Measurements from ENCODE around the gene EDN3.

Gene EDN3

GRCh38 chr20:59349277-59349676 is 48.9 kb downstream of the EDN3 start:
- no peaks in the 10 kb centered on the region for H3K4me1 ChIP-seq (ENCODE audit: control insufficient read depth, insufficient read depth, low read length)
- no peak overlapping the region for H3K4me3 ChIP-seq (ENCODE audit: low read depth, low read length)
- H3K36me3 ChIP-seq (ENCODE audit: control insufficient read depth in 2 of 2, insufficient read depth in 1 of 2, low read length in 2 of 2): no peaks in the 10 kb centered on the region
- no peaks in the 10 kb centered on the region for H3K9me3 ChIP-seq (ENCODE audit: control insufficient read depth, insufficient read depth, low read depth, low read length)
- CTCF ChIA-PET: no interaction called here
- TF ChIP-seq, protein P1, sequence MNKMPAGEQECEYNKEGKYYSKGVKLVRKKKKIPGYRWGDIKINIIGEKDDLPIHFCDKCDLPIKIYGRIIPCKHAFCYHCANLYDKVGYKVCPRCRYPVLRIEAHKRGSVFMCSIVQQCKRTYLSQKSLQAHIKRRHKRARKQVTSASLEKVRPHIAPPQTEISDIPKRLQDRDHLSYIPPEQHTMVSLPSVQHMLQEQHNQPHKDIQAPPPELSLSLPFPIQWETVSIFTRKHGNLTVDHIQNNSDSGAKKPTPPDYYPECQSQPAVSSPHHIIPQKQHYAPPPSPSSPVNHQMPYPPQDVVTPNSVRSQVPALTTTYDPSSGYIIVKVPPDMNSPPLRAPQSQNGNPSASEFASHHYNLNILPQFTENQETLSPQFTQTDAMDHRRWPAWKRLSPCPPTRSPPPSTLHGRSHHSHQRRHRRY (tag by site-specific recombination; IDR thresholded peaks at IDR 0.05): no peak
- TF ChIP-seq ZNF2 (tag by site-specific recombination; IDR thresholded peaks at IDR 0.05): no peak
- no peak for TF ChIP-seq ZNF785 (tag by site-specific recombination; IDR thresholded peaks at IDR 0.05)
- peak; percentile 91 for TF ChIP-seq ZNF513 (tag by site-specific recombination; IDR thresholded peaks at IDR 0.05)
- H3K27ac ChIP-seq (ENCODE audit: extremely low read depth, low read depth, low read length): no peak overlapping the region
- POLR2A ChIA-PET: no interaction called here

DNA sequence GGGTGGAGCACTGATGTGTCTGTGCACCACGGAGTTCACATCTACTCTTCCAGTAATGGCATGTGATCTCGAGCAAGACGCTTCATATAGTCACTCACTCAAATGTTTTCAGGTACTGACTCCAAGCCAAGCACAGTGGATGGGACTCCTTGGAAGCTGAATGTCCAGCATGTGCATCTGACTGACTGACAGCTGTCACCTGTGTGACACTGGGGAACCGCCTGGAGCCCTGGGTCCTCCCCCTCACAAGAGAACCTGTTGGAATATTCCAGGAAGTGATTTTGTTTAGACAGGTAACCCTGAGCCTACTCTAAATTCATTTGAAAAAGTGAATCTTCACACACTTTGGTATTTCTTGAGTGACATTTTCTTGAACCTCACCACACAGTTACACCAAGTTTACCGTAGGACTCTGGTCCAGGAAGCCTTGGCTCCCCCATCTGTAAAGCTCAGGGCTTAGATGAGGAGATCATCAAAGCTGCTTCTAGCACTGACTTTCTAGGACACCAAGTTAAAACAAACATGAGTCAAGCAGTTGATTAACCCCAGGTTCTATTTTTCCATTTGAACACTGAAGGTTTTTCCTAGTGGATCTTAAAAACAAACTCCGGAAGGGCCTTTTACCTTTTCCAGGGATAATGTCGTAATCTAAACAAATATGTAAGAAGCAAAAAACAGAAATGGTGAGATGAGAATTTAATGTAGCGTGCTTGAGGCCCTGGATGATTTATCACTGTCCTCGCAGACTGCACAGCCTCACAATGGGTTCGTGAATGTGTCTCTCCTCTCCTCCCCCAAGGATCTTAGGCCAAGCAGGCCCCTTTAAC is 50.1 kb downstream of the EDN3 start:
- Histone ChIP-seq H3K9me3 (ENCODE audit: control insufficient read depth, insufficient read depth, low read depth, low read length) (no peaks in the 10 kb centered on the region), H3K27ac (ENCODE audit: extremely low read depth, low read depth, low read length) (no peak overlapping the region), H3K36me3 (ENCODE audit: control insufficient read depth in 2 of 2, insufficient read depth in 1 of 2, low read length in 2 of 2) (no peaks in the 10 kb centered on the region), H3K4me3 (ENCODE audit: low read depth, low read length) (no peak overlapping the region), H3K4me1 (ENCODE audit: control insufficient read depth, insufficient read depth, low read length) (no peaks in the 10 kb centered on the region)
- TF ChIP-seq ZBTB8A (tag by site-specific recombination; IDR thresholded peaks at IDR 0.05): no peak
- no peak for TF ChIP-seq ZNF18 (tag by site-specific recombination; IDR thresholded peaks at IDR 0.05)
- TF ChIP-seq ZEB2 (tag by site-specific recombination; IDR thresholded peaks at IDR 0.05): no peak
- CTCF ChIA-PET: no interaction called here
- POLR2A ChIA-PET: no interaction called here

- Histone ChIP-seq H3K4me1 (ENCODE audit: control insufficient read depth, insufficient read depth, low read length) (no peaks in the 10 kb centered on the region), H3K27ac (ENCODE audit: extremely low read depth, low read depth, low read length) (no peak overlapping the region), H3K4me3 (ENCODE audit: low read depth, low read length) (no peak overlapping the region), H3K36me3 (ENCODE audit: control insufficient read depth in 2 of 2, insufficient read depth in 1 of 2, low read length in 2 of 2) (no peaks in the 10 kb centered on the region), H3K9me3 (ENCODE audit: control insufficient read depth, insufficient read depth, low read depth, low read length) (no peaks in the 10 kb centered on the region)
- ChIA-PET CTCF (no interaction called here), POLR2A (no interaction called here)
- TF ChIP-seq ZNF366 (tag by site-specific recombination; conservative IDR thresholded peaks at IDR 0.05): peak; percentile 58; the same call in 1 of the 2 replicates
- TF ChIP-seq KLF7 (tag by site-specific recombination; IDR thresholded peaks at IDR 0.05; ENCODE audit: borderline replicate concordance): no peak
These were observed 51.0 kb downstream of the EDN3 start for GRCh38 chr20:59351157-59352040.

- ChIA-PET POLR2A (no interaction called here), CTCF (no interaction called here)
- H3K27ac ChIP-seq (ENCODE audit: extremely low read depth, low read depth, low read length): no peak overlapping the region
- H3K36me3 ChIP-seq (ENCODE audit: control insufficient read depth in 2 of 2, insufficient read depth in 1 of 2, low read length in 2 of 2): no peaks in the 10 kb centered on the region
- H3K4me1 ChIP-seq (ENCODE audit: control insufficient read depth, insufficient read depth, low read length): no peaks in the 10 kb centered on the region
- H3K4me3 ChIP-seq (ENCODE audit: low read depth, low read length): no peak overlapping the region
- H3K9me3 ChIP-seq (ENCODE audit: control insufficient read depth, insufficient read depth, low read depth, low read length): no peaks in the 10 kb centered on the region
- no peak for TF ChIP-seq ZNF704 (tag by site-specific recombination; IDR thresholded peaks at IDR 0.05)
- no peak for TF ChIP-seq ZNF302 (tag by site-specific recombination; IDR thresholded peaks at IDR 0.05; ENCODE audit: low read depth)
- no peak for TF ChIP-seq KLF7 (tag by site-specific recombination; IDR thresholded peaks at IDR 0.05; ENCODE audit: borderline replicate concordance)
- no peak for TF ChIP-seq ZNF10 (tag by site-specific recombination; IDR thresholded peaks at IDR 0.05)
- TF ChIP-seq ZNF473 (tag by site-specific recombination; IDR thresholded peaks at IDR 0.05): no peak
- no peak for TF ChIP-seq ZBTB7A (tag by site-specific recombination; IDR thresholded peaks at IDR 0.05; ENCODE audit: low read depth)
- TF ChIP-seq, protein P2, sequence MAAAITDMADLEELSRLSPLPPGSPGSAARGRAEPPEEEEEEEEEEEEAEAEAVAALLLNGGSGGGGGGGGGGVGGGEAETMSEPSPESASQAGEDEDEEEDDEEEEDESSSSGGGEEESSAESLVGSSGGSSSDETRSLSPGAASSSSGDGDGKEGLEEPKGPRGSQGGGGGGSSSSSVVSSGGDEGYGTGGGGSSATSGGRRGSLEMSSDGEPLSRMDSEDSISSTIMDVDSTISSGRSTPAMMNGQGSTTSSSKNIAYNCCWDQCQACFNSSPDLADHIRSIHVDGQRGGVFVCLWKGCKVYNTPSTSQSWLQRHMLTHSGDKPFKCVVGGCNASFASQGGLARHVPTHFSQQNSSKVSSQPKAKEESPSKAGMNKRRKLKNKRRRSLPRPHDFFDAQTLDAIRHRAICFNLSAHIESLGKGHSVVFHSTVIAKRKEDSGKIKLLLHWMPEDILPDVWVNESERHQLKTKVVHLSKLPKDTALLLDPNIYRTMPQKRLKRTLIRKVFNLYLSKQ (tag by site-specific recombination; IDR thresholded peaks at IDR 0.05; ENCODE audit: borderline replicate concordance): no peak
- TF ChIP-seq ZNF174 (tag by site-specific recombination; IDR thresholded peaks at IDR 0.05): no peak
- TF ChIP-seq ZSCAN30 (tag by site-specific recombination; IDR thresholded peaks at IDR 0.05): no peak
These were observed 52.1 kb downstream of the EDN3 start for GRCh38 chr20:59352541-59352940.

Measured in HEK293 (cell line).